IMR-90 (cell line): ENCODE results near the gene CWF19L2. TPM values are rescaled to one million over a fixed set of nuclear protein-coding genes. Genes with fewer than 3 reads are reported as not detected.
A peak's percentile ranks its signal among the peaks of the same experiment; 100 is the strongest.

Experiments
- ATAC-seq: fragments of 200-7000 bp; cut with Tn5 transposase; 2 replicates; pipeline ENCODE4 v1.9.1; 2020; ENCODE audit warnings: low read depth, mild to moderate bottlenecking, moderate library complexity
- BruUV-seq: library from RNA; stranded (reverse); fragments of 400-500 nt; replicated peaks from 2 replicates; lab custom pipeline; 2021; lab: Mats Ljungman, UMichigan
- CTCF ChIA-PET: fragments of 300-600 bp; formaldehyde crosslinking; extraction: SDS; loops from one replicate; lab custom pipeline; 2021; ENCODE audit warnings: antibody characterized with exemption; lab: Yijun Ruan, JAX
- POLR2A ChIA-PET: fragments of 300-600 bp; sonication (Branson Sonifier 250); formaldehyde crosslinking; loops from one replicate; lab custom pipeline; 2022; ENCODE audit warnings: antibody characterized with exemption; ENCODE audit not compliant: unreplicated experiment; lab: Charles Lee
- DNase-seq: peaks from one replicate; pipeline ENCODE4 v3.0.0; 2013
- H2AFZ ChIP-seq: replicated peaks from 2 replicates; pipeline ENCODE3; 2013; ENCODE audit warnings: low read length, mild to moderate bottlenecking; ENCODE audit not compliant: poor library complexity
- H2AK5ac ChIP-seq: 2 replicates; pipeline ENCODE4 v1.6.1; 2013; ENCODE audit warnings: low read depth, low read length, inconsistent platforms
- H2AK9ac ChIP-seq: replicated peaks from 2 replicates; pipeline ENCODE3; 2013; ENCODE audit warnings: mild to moderate bottlenecking, low read depth, low read length, moderate library complexity; ENCODE audit not compliant: poor library complexity
- H2BK120ac ChIP-seq: 2 replicates; pipeline ENCODE4 v1.6.1; 2013; ENCODE audit warnings: low read depth, low read length, inconsistent platforms
- H2BK15ac ChIP-seq: 3 replicates; pipeline ENCODE4 v1.6.1; 2013; ENCODE audit warnings: low read depth, low read length, inconsistent platforms
- H2BK20ac ChIP-seq: 2 replicates; pipeline ENCODE4 v1.6.1; 2013; ENCODE audit warnings: low read depth, mild to moderate bottlenecking, inconsistent platforms, low read length, moderate library complexity
- H2BK5ac ChIP-seq: 2 replicates; pipeline ENCODE4 v1.6.1; 2013; ENCODE audit warnings: mild to moderate bottlenecking, low read depth, low read length, inconsistent platforms; ENCODE audit not compliant: poor library complexity, severe bottlenecking
- H3K14ac ChIP-seq: replicated peaks from 2 replicates; pipeline ENCODE4 v1.6.1; 2013; ENCODE audit warnings: low read depth, low read length, inconsistent platforms
- H3K18ac ChIP-seq: 2 replicates; pipeline ENCODE4 v1.6.1; 2013; ENCODE audit warnings: low read depth, low read length, control low read depth
- H3K23ac ChIP-seq: 2 replicates; pipeline ENCODE4 v1.6.1; 2013; ENCODE audit warnings: low read depth, low read length, inconsistent platforms
- H3K27ac ChIP-seq: 2 replicates; pipeline ENCODE4 v1.5.1; 2013; ENCODE audit warnings: mild to moderate bottlenecking, control low read depth, low read length; ENCODE audit not compliant: insufficient read depth
- H3K27me3 ChIP-seq: 2 replicates; pipeline ENCODE4 v1.6.1; 2013; ENCODE audit warnings: low read length; ENCODE audit not compliant: control insufficient read depth, insufficient read depth
- H3K36me3 ChIP-seq: 2 replicates; pipeline ENCODE4 v1.6.1; 2013; ENCODE audit warnings: low read length, mixed read lengths; ENCODE audit not compliant: control insufficient read depth, insufficient read depth
- H3K4ac ChIP-seq: 2 replicates; pipeline ENCODE4 v1.6.1; 2013; ENCODE audit warnings: low read depth, low read length, inconsistent platforms
- H3K4me1 ChIP-seq: 2 replicates; pipeline ENCODE4 v1.6.1; 2013; ENCODE audit warnings: low read length, mixed read lengths; ENCODE audit not compliant: control insufficient read depth, insufficient read depth
- H3K4me2 ChIP-seq: 2 replicates; pipeline ENCODE4 v1.6.1; 2013; ENCODE audit warnings: low read depth, mild to moderate bottlenecking, control low read depth, low read length, moderate library complexity
- H3K4me3 ChIP-seq: 2 replicates; pipeline ENCODE4 v1.5.1; 2013; ENCODE audit warnings: low read depth, mild to moderate bottlenecking, control low read depth, low read length, moderate library complexity; ENCODE audit not compliant: insufficient read depth
- H3K56ac ChIP-seq: 2 replicates; pipeline ENCODE4 v1.6.1; 2013; ENCODE audit warnings: low read length, inconsistent platforms; ENCODE audit not compliant: insufficient read depth; ENCODE audit errors: extremely low read depth
- H3K79me1 ChIP-seq, 2 experiments: 2 replicates each; pipeline ENCODE4 v1.6.1; 2013; ENCODE audit warnings: low read length in 2 of 2, inconsistent platforms in 1 of 2, low read depth in 1 of 2
- H3K9ac ChIP-seq: 2 replicates; pipeline ENCODE4 v1.6.1; 2013; ENCODE audit warnings: low read depth, low read length, control low read depth
- H3K9me1 ChIP-seq: 2 replicates; pipeline ENCODE4 v1.6.1; 2013; ENCODE audit warnings: low read length, inconsistent platforms; ENCODE audit not compliant: insufficient read depth
- H3K9me3 ChIP-seq: 2 replicates; pipeline ENCODE4 v1.6.1; 2013; ENCODE audit warnings: low read length; ENCODE audit not compliant: control insufficient read depth, insufficient read depth
- H4K20me1 ChIP-seq: 2 replicates; pipeline ENCODE4 v1.6.1; 2013; ENCODE audit warnings: low read length, inconsistent platforms; ENCODE audit not compliant: insufficient read depth
- H4K5ac ChIP-seq: 2 replicates; pipeline ENCODE4 v1.6.1; 2013; ENCODE audit warnings: mild to moderate bottlenecking, low read depth, low read length, control low read depth
- H4K8ac ChIP-seq, 2 experiments: 2 replicates each; pipeline ENCODE4 v1.6.1; 2013; ENCODE audit warnings: low read depth in 2 of 2, low read length in 2 of 2, control low read depth in 1 of 2, inconsistent platforms in 1 of 2
- H4K91ac ChIP-seq: 2 replicates; pipeline ENCODE4 v1.6.1; 2013; ENCODE audit warnings: low read depth, low read length, inconsistent platforms; ENCODE audit not compliant: insufficient read depth
- CEBPB ChIP-seq: IDR thresholded peaks from 2 replicates; pipeline ENCODE4 v1.6.1; 2012; ENCODE audit warnings: low read depth, low read length, improper control_type of control experiment
- USF2 ChIP-seq: fragments of 150-350 bp; IDR thresholded peaks from 2 replicates; pipeline ENCODE4 v1.6.1; 2017; ENCODE audit warnings: mild to moderate bottlenecking, antibody characterized with exemption, low read length, low read depth
- WGBS, 2 experiments: methylation state at CpG; one replicate each; pipeline versions ENCODE4 v1.1.5 to v1.1.7; 2013; ENCODE audit warnings: missing lambda C conversion rate in 2 of 2; ENCODE audit not compliant: insufficient read length in 1 of 2; ENCODE audit errors: extremely low coverage in 2 of 2; 5-methylcytosine and 5-hydroxymethylcytosine counted together
- dilution Hi-C: fragments of 300-500 bp; cut with HindIII; formaldehyde crosslinking; loops from one replicate; pipeline ENCODE4 v1.14.3; 2018; ENCODE audit warnings: low sequenced_read_pairs; ENCODE audit not compliant: unreplicated experiment
- in situ Hi-C: fragments of 300-500 bp; cut with MboI; formaldehyde crosslinking; loops from 3 replicates; pipeline ENCODE4 v1.14.3; 2019; ENCODE audit warnings: low sequenced_read_pairs, inconsistent platforms, mixed read lengths
- intact Hi-C: fragments of 100-400 bp; cut with micrococcal nuclease; formaldehyde crosslinking; loops from 2 replicates; pipeline ENCODE4 v1.10.0; 2022
- polyA plus RNA-seq, 3 experiments: library from polyadenylated mRNA; depleted of rRNA; stranded (reverse); fragments of >200 nt; gene quantifications; 2 replicates each; pipeline ENCODE4 v1.2.3, GENCODE V29; 2012; ENCODE audit warnings: low replicate concordance in 1 of 3
- total RNA-seq: library from RNA; depleted of rRNA; stranded (reverse); fragments of >200 nt; gene quantifications from 2 replicates; pipeline ENCODE4 v1.2.3, GENCODE V29; 2012

CWF19L2 gene
- total and polyA plus RNA-seq, 2 of the 4 experiments (the other 2 are of a cell fraction), result 1.7 to 3.8 TPM

GRCh38 chr11:107301878-107302277, 155.7 kb downstream of the CWF19L2 start:
- Histone ChIP-seq H3K9me3 (no peaks in the 10 kb centered on the region), H2BK15ac (no peak overlapping the region), H2BK20ac (no peak overlapping the region), H3K27me3 (no peaks in the 10 kb centered on the region), H2AFZ (no peak overlapping the region), H3K18ac (no peak overlapping the region), H2AK9ac (no peak overlapping the region), H4K5ac (no peak overlapping the region), H3K4me2 (no peak overlapping the region), H2AK5ac (no peak overlapping the region), H3K79me1 (no peaks in the 10 kb centered on the region), H3K9me1 (no peaks in the 10 kb centered on the region), H3K4ac (no peak overlapping the region), H3K4me1 (no peaks in the 10 kb centered on the region), H2BK5ac (no peak overlapping the region), H4K8ac (no peak overlapping the region), H3K56ac (no peak overlapping the region), H3K4me3 (no peak overlapping the region), H3K36me3 (no peaks in the 10 kb centered on the region), H4K20me1 (no peaks in the 10 kb centered on the region), H3K14ac (no peak overlapping the region), H4K91ac (no peak overlapping the region), H3K27ac (no peak overlapping the region), H2BK120ac (no peak overlapping the region), H3K9ac (no peak overlapping the region), H3K23ac (no peak overlapping the region)
- WGBS, 2 experiments, result no CpG with 5 or more reads among the region's 1 CpG
- DNase-seq (no peak), ATAC-seq (no peak)
- dilution Hi-C loops (no loop called here), in situ Hi-C loops (no loop called here), intact Hi-C loops (no loop called here)
- ChIA-PET POLR2A (no interaction called here), CTCF (no interaction called here)
- TF ChIP-seq USF2 (no peak), CEBPB (0 out of 2 replicates have a peak, but pooled peaks have one; percentile 25)
- BruUV-seq, result no TSS peak
